NCI-H345 treated with DMSO at 0.1 percent for 48 hours (cell line): ENCODE results near the gene CCT8L2.
"Not testable (repeated sequence)": the region's sequence is repeated elsewhere in the genome, so short reads cannot be mapped to it uniquely, and the experiment has no call there.

ENCODE experiments used
- DNase-seq: peaks from one replicate; lab custom pipeline; 2025; ENCODE audit not compliant: unreplicated experiment; lab: John Stamatoyannopoulos, UW

Gene CCT8L2, protein sequence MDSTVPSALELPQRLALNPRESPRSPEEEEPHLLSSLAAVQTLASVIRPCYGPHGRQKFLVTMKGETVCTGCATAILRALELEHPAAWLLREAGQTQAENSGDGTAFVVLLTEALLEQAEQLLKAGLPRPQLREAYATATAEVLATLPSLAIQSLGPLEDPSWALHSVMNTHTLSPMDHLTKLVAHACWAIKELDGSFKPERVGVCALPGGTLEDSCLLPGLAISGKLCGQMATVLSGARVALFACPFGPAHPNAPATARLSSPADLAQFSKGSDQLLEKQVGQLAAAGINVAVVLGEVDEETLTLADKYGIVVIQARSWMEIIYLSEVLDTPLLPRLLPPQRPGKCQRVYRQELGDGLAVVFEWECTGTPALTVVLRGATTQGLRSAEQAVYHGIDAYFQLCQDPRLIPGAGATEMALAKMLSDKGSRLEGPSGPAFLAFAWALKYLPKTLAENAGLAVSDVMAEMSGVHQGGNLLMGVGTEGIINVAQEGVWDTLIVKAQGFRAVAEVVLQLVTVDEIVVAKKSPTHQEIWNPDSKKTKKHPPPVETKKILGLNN

DNA sequence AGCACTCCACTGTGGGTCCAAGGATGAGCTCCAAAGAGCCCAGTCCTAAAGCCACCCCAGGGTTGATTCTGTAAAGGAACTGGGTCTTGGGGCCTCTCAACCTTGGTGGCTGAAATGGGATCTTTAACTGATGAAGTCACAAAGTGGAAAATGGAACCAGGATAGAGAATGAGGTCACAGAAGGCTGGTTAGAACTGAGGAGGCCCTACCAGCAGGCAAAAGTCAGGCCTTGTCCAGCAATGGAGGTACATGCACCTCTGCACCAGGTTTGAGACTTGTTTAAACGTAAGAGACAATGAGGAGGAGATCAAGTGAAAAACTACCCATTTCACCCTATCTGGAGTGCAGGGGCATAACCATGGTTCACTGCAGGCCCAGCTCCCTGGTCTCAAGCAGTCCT, at the start of gene CCT8L2:
TSS of gene CCT8L2 (minus strand) at position 101 of the 400 bp plus-strand sequence. CDS start 260 bp downstream, outside the sequence.
- DNase-seq: not testable (repeated sequence)

DNA sequence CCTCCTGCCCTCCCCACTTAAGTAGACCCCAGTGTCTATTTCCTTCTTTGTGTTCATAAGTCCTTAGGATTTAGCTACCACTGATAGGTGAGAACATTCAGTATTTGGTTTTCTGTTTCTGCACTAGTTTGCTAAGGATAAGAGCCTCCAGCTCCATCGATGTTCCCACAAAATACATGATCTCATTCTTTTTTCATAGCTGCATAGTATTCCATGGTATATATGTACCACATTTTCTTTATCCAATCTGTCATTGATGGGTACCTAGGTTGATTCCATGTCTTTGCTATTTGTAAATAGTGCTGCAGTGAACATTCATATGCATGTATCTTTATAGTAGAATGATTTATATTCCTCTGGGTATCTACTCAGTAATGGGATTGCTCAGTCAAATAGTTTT, 42.8 kb upstream of the CCT8L2 start:
- DNase-seq: not testable (repeated sequence)

DNA sequence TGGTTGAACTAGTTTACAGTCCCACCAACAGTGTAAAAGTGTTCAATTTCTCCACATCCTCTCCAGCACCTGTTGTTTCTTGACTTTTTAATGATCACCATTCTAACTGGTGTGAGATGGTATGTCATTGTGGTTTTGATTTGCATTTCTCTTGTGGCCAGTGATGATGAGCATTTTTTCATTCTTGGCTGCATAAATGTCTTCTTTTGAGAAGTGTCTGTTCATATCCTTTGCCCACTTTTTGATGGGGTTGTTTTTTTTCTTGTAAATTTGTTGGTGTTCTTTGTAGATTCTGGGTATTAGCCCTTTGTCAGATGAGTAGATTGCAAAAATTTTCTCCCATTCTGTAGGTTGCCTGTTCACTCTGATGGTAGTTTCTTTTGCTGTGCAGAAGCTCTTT, 41.5 kb upstream of the CCT8L2 start:
- DNase-seq: not testable (repeated sequence)

DNA sequence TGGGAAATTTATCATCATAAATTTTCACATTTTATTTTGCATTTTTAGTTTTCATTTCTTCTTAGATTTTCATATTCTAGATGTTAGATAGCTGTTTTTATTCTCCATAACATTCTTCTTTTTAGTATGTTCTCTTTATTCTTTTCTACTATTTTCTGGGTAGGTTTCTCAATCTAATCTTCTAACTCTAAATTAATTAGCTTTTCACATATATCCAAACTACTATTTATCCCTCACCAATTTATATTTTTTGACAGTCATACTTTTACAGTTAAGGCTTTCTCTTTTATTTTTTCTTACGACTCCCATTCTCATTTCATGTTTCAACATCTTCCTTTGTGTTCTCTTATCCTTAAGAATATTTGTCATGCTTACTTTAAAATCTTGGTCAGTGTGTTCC, 35.9 kb upstream of the CCT8L2 start:
- not testable (repeated sequence) for DNase-seq

DNA sequence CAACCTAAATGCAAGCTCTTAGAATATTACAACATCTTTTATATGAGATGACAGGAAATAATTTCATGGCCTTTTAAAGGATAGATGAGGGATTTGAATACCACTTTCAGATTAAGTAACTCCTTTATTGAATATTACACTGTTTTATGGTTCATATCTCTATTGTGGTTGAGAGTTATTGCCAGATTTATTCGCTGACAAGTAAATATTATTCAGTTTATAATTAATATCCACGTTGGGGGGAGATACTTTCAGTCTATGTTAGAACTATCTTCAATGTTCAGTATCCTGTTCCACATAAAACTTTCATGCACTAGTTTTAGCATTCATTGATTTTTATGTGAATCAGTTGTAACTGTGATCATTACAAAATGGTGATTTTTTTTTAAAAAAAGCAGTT, 32.4 kb upstream of the CCT8L2 start:
- not testable (repeated sequence) for DNase-seq

DNA sequence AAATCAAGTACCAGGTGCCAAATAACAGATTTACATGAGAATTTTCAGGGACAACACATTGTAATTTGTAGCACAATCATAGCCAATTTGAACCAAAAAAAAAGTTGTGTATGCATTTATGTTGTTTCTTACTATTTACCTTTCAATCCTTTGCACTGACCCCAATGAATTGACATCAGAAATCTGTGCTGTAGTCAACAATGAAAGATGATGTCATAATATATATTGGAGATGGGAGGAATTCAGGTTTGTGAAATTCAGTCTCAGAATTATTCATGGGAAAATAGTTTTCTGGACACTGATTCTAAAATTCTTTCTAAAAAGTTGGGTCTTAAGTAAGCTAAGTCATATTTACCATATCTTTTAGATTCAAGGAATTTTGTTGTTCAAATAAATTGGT, 31.0 kb upstream of the CCT8L2 start:
- not testable (repeated sequence) for DNase-seq

DNA sequence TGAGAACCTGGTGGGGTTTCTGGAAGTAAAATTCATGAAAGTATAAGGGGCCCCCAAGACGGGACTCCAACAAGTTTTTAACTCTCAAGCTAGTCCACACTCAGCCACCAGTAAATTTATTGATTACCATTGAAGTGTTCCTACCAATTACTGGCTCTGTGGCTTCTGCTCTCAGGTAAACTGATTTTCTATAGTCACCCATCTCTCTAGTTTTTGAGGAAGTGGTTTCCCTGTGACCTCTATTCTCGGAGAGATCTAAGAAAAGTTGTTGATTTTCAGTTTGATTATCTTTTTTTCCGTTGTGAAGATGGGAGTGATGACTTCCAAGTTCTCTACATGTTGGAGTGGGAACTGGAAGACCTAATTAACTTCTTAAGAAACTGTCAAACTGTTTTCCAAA, 24.9 kb upstream of the CCT8L2 start:
- not testable (repeated sequence) for DNase-seq

DNA sequence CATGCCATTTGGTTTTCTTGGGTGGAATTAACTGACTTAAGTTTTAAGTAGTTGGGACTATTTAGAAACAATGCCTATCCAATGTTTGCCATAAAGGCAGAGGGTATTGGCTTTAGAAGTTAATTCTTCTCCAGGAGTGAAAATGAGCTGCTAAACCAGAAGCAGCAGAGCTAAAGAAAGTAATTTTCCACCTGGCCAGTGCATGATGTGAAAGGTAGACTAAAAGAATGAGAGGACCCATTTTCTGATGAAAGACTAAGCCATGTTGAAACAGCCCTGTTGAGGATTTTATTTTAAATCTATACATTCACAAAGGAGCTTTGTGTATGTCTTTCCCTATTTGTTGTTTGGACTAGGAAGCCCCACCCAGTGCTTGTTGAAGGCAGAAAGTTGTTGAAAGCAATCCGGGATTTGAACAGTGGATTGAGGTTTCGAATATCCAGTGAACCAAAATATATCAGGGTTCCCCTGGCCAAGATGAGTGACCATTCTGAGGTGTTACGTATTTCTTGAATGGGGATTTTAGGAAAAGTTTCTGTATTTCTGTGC, 23.9 kb upstream of the CCT8L2 start:
- DNase-seq: not testable (repeated sequence)

DNA sequence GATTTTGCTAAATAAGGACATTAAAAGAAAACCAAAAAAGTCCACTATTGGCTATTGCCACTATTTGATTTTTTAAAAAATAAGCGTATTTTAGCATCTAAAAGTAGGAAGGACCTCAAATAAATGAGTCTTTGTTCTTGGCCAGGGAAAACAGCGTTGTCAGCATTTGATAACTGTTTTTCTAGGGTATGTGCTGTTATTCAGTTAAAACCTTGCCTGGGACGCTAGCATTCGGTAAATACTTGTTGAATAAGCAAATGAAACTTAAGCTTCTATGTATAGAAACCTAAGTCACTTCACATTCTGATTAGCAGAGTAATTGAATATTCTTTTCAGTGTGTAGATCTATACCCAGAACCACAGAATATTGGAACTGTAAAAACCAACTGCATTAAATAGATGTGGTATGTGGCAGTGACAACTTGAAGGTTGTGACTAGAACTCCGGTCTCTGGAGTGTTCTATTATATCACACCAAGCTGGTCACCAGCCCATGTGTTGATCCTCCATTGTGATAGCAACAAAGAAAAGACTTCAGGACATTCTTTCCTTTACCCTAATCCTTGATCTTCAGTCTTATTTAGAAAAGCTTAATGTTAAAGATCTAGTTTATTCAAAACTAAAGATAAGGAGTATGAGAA, 23.1 kb upstream of the CCT8L2 start:
- not testable (repeated sequence) for DNase-seq

DNA sequence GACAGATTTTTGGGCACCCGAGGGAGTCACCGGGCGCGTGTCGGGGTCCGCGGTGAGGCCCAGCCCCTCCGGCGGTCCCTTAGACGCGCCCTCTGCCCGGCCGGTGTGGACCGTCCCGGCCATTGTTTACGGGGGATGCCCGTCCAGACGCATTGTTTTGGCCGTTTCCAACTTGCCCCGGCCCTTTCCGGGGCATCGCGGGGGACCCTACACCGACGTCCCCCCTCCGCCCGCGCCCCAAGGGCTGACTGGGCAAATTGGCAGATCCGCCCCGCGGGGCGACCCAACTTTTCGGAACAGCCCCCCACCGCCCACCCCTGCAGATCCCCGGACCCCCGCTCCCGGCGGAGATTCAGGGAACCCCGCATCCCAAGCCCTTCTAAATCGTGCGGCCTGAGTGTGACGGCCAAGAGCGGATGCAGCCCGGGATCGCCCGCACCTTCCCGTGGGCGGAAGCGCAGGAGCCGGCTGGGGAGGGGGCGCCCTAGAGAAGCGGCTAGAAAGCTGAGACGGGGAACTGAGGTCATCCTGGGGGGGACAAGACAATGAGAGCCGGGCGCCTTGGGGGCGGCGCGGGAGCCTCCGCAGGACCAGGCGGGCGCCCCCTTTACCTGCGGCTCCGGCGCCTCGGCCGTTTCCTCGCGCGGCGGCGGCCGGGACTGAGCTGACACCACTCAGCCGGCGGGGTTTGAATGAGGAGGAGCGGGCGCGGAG, 17.1 kb upstream of the CCT8L2 start:
- no peak for DNase-seq

DNA sequence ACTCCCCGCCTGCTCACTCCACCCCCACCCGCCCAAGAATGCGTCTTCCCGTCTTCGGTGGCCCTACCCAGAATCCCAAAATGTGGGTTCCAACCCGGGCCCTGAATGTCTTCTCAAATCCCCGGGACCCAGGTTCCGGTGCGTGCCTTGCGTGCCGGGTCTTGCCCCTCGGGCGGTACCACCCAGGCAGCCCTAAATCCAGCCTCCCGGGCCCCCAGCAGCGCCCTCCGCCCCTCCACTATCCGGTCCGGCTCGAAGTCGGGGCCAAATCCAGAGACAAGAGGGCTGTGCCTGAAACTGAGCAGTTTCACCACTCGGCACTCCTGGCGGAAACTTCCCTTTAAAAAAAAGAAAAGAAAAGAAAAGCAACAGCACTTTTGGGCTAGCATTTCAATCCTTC, 16.3 kb upstream of the CCT8L2 start:
- no peak for DNase-seq

DNA sequence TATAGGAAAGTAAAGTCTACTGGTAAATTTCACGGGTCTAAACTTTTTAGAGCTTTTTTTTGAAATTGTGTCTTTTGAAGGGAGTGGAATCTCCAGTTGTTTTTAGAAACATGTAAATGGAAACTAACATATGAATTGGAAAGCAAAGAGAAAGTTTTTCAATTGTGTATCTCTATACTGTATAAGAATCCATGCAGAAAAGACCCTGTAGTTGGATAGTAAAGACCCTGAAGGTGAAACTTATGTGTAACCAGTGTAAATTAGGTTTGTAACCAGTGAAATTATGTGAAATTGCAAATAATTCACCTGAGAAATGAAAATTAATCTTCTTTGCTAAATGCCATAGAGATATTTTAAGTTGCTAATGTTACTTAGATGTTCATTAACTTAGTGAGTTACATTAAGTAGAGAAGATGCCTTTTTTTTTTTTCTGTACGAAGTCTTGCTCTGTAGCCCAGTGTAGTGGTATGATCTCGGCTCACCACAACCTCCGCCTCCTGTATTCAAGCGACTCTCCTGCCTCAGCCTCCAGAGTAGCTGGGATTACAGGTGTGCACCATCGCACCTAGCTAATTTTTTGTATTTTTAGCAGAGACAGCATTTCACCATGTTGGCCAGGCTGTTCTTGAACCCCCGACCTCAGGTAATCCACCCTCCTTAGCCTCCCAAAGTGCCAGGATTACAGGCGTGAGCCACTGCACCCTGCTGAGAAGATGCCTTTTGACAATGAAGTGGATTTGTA, 11.8 kb upstream of the CCT8L2 start:
- DNase-seq: not testable (repeated sequence)

DNA sequence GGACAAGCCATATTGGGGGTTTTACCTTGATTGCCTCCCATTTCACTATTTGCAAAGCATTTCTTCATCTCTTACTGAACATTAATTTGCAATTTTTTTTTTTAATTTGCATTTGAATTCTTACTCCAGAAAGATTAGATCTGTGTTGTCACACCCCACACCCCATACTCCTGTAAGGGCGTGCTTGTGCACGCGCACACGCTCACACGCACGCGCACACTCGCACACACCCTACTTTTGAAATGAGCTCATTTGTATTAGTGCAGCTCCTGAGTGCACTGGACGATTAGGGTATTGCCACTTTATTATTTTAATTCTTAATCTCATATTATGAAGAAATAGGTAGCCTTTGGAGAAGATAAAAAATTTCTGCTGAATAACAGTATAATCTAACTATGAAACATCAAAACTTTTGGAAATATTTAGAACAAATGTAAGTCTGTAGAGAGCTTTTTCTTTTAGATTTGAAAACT, 11.2 kb upstream of the CCT8L2 start:
- DNase-seq: not testable (repeated sequence)

DNA sequence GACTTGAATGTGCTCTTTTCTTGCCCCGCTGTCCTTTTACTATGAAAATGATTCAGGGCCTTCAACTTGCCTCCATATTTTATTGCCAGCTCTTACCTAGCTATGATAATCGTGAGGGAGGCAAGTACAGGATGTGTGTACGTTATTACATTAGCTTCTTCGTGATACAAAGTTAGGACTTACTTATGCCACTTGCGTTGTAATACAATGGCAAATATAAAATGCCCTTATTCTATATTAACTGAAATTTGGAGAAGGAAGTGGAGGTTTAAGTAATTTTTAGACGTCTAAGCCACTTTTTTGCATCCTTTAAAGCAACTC, 10.8 kb upstream of the CCT8L2 start:
- DNase-seq: no peak

DNA sequence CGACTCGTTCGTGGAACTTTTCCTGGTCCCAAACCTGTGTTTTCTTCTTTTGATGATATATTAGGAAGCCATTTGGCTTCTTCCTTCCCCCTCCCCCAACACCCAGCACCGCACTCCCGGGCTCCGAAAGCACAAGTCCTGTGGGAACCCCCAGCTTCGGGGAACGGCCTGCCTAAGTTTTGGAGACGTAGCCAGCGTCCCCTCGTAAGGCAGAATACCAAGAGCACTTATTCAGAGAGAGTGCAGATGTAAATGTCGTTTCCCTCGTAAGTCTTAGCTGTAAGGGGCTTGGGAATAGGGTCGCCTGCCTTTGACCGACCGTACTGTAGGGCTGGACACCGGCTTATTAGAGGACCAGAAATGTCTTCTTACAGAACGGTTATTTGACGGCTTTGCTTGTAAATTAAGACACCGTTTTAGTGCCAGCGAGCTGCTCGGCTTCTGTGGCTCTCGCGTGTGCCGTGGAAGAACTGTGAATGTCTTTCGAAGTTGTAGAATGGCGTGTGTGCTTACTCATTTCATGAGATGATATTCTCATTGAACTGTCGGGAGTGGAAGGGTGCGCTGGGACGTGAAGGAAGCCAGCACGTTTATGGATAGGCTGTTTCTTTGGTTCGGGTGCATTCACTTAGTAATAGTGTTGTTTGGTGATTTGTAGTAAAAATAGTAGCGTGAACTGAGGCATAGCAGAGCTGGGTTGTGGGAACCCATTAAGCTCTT, 10.3 kb upstream of the CCT8L2 start:
- not testable (repeated sequence) for DNase-seq

DNA sequence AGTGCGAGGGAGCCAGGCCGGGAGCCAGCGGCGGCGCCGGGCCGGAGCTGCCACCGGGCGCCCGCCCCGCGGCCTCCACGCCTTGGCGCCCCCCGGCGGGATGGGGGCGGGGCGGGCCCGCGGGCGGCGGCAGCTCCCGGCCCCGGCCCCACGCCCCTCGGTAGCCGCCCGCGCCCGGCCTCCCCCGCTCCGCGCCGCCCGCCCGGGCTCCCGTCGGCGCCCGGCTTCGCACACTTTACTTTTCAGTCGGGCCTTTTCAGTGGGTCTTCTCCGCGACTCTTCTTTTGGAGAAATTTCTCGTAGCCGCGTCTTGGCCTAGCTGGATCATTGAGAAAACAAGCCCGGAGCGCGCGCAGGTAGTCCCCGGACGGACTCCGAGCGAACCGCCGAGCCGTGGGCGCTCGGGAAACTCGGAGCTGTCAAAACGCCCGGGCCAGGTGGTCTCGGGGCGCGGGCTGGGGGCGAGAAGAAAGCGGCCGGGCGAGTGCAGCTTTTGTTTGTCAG, 9.7 kb upstream of the CCT8L2 start:
- DNase-seq: not testable (repeated sequence)

DNA sequence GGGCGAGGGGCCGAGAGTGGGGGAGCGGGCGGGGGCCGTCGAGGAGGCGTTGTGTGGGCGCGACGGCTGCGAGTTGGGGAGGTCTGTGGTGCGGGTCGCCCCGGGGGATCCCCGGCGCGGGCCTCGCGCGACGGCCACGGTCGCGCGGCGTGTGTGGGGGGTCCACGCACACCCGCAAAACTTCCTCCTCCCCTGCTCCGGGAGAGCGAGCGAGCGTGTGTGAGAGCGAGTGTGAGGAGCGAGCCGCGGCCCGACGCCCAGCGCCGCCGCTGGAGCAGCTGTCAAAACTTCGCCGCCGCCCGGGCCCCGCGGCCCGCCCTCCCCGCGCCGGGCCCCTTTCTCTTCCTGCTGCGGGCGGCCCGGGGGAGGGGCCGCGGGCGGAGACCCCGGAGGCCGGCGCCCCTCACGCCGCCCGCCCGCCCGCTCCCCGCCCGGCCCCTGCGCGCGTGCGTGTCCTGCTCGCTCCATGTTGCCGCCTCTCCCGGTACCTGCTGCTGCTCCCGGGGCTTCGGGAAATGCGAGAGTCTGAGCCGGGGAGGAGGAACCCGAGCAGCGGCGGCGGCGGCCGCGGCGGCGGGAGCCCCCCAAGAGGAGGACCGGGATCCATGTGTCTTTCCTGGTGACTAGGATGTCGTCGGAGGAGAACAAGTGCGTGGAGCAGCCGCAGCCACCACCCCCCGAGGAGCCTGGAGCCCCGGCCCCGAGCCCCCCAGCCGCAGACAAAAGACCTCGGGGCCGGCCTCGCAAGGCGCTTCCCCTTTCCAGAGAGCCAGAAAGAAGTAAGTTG, 9.0 kb upstream of the CCT8L2 start:
- no peak for DNase-seq

DNA sequence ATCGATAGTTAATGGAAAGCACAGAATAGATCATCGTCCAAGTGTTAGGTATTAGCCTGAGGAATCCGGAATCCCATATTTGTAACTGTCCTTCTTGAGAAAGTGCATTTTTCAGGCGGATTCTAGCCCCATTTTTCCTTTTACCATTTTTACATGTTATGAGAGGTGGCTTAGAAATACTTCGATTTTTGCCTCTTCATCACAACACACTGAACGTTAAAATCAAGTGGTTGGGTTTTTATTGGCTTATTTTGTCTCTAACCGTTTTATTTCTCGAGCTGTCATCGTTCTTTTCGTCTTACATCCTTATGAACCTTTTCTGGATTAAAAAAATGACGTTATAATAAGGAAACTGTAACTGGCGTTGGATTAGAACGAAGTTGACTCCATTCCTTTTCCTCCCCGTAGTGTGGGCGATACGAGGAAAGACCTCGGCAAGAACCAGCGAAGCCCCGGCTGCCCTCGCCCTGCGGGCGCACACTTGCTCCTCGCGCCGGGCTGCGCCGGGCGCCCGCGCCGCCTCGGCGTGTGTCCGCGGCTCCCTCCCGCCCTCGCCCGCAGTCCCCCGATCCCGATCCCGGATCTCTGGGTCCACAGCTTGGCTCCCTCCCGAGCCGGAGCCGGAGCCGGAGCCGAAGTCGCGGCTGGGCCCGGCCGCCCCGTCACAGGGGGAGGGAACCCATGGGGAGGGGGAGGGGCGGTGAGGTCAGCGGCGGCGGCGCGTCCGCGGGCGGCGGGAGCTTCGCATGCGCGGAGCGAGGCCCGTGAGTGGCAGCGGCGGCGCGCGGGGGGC, 8.2 kb upstream of the CCT8L2 start:
- DNase-seq: not testable (repeated sequence)
